K562 (cell line): ENCODE data around the gene PYDC1. TPM values are rescaled to one million over a fixed set of nuclear protein-coding genes. Genes with fewer than 3 reads are reported as not detected.
A peak's percentile ranks its signal among the peaks of the same experiment; 100 is the strongest.

Source experiments
- ATF1 ChIP-seq, 2 experiments: fragments of 450-650 bp in 1 of 2; IDR thresholded peaks; 2 replicates each; pipeline ENCODE4 v1.6.1; 2016; ENCODE audit warnings: missing compliant biosample characterization in 1 of 2, missing genetic modification characterization in 1 of 2
- CEBPG ChIP-seq, 3 experiments: fragments of 200-800 bp in 1 of 3; sonication (Bioruptor generic) in 1 of 3; sonication (generic) in 1 of 3; formaldehyde crosslinking in 1 of 3; IDR thresholded peaks in 2 of 3; conservative IDR thresholded peaks in 1 of 3; 2 replicates each; pipeline versions ENCODE4 v1.6.1 to v1.8.0; 2016 to 2022; ENCODE audit warnings: missing compliant biosample characterization in 2 of 3, missing genetic modification characterization in 2 of 3, mild to moderate bottlenecking in 1 of 3, missing genetic modification reagents in 1 of 3
- FOXA1 ChIP-seq: fragments of 450-650 bp; IDR thresholded peaks from 2 replicates; pipeline ENCODE4 v1.6.1; 2016; ENCODE audit warnings: mild to moderate bottlenecking, borderline replicate concordance
- FOXK1 ChIP-seq: sonication (generic); formaldehyde crosslinking; IDR thresholded peaks from 2 replicates; pipeline ENCODE4 v1.8.0; 2022; ENCODE audit warnings: missing genetic modification reagents, mild to moderate bottlenecking, borderline replicate concordance
- HNRNPH1 ChIP-seq: fragments of 200-400 bp; formaldehyde crosslinking; optimal IDR thresholded peaks from 2 replicates; pipeline ENCODE3; 2017; ENCODE audit warnings: low read depth, mild to moderate bottlenecking, low read length, moderate library complexity
- HNRNPLL ChIP-seq: fragments of 200-400 bp; formaldehyde crosslinking; IDR thresholded peaks from 2 replicates; pipeline ENCODE4 v1.6.1; 2017; ENCODE audit warnings: low read length, low read depth, mild to moderate bottlenecking; ENCODE audit not compliant: poor library complexity, severe bottlenecking
- MCM5 ChIP-seq: fragments of 450-650 bp; IDR thresholded peaks from 2 replicates; pipeline ENCODE4 v1.6.1; 2016; ENCODE audit warnings: low read depth
- NR2C1 ChIP-seq, 2 experiments: fragments of 450-650 bp; IDR thresholded peaks; 2 replicates each; pipeline ENCODE4 v1.6.1; 2017; ENCODE audit warnings: mild to moderate bottlenecking in 2 of 2, antibody characterized with exemption in 1 of 2, inconsistent platforms in 1 of 2, missing compliant biosample characterization in 1 of 2, missing genetic modification characterization in 1 of 2
- SOX6 ChIP-seq: fragments of 450-650 bp; IDR thresholded peaks from 2 replicates; pipeline ENCODE4 v1.6.1; 2014; ENCODE audit warnings: mild to moderate bottlenecking
- SRF ChIP-seq, 2 experiments: fragments of 250-450, 450-650 bp in 1 of 2; sonication (Bioruptor Pico) in 1 of 2; sonication (generic) in 1 of 2; formaldehyde crosslinking; IDR thresholded peaks; 2 replicates each; pipeline versions ENCODE4 v1.5.0 to v1.5.1; 2020 to 2022; ENCODE audit warnings: mild to moderate bottlenecking in 1 of 2, missing genetic modification reagents in 1 of 2
- TEAD2 ChIP-seq: fragments of 450-650 bp; IDR thresholded peaks from 2 replicates; pipeline ENCODE4 v1.6.1; 2016; ENCODE audit warnings: missing genetic modification characterization, control low read depth, missing compliant biosample characterization
- ZNF121 ChIP-seq: sonication (generic); formaldehyde crosslinking; conservative IDR thresholded peaks from 2 replicates; pipeline ENCODE4 v1.8.0; 2022; ENCODE audit warnings: missing genetic modification reagents
- ZNF644 ChIP-seq: fragments of 200-800 bp; sonication (Bioruptor generic); IDR thresholded peaks from 2 replicates; pipeline ENCODE4 v1.6.1; 2016; ENCODE audit warnings: low read depth, missing genetic modification characterization, missing compliant biosample characterization
- polyA plus RNA-seq, 8 experiments: library from polyadenylated mRNA; depleted of rRNA in 4 of 8; stranded (reverse) in 5 of 8; unstranded in 3 of 8; fragments of >200 nt; fragmentation: Nextera tagmentation in 2 of 8; fragmentation: Illumina TruSeq in 1 of 8; extraction: Ambion mirVana in 2 of 8; extraction: Trizol in 1 of 8; gene quantifications; 2 replicates each; pipeline versions ENCODE4 v1.2.1 to v1.2.3, GENCODE V29; 2011 to 2014; ENCODE audit warnings: inconsistent platforms in 1 of 8, missing spikeins in 1 of 8
- total RNA-seq, 7 experiments: library from RNA; depleted of rRNA in 6 of 7; stranded (reverse); fragments of >200 nt in 6 of 7; fragmentation: Illumina TruSeq in 2 of 7; extraction: Trizol in 2 of 7; gene quantifications; 2 replicates each; pipeline versions ENCODE4 v1.2.1 to v1.2.3, GENCODE V29; 2011 to 2021; ENCODE audit warnings: low replicate concordance in 1 of 7
- TF ChIP-seq, protein P1 (sequence below): fragments of 150-350 bp; conservative IDR thresholded peaks from 2 replicates; pipeline ENCODE4 v1.6.1; 2014; ENCODE audit warnings: low read length
- TF ChIP-seq, protein P2 (sequence below): fragments of 450-650 bp; formaldehyde crosslinking; IDR thresholded peaks from 2 replicates; pipeline ENCODE4 v1.4.0; 2022; ENCODE audit warnings: missing genetic modification characterization
- TF ChIP-seq, protein P3 (sequence below): fragments of 450-650 bp; formaldehyde crosslinking; IDR thresholded peaks from 2 replicates; pipeline ENCODE4 v1.4.0; 2020; ENCODE audit warnings: mild to moderate bottlenecking, moderate library complexity
- TF ChIP-seq, protein P4 (sequence below): fragments of 250-450 bp; sonication (Bioruptor Pico); IDR thresholded peaks from 2 replicates; pipeline ENCODE4 v1.8.0; 2021; ENCODE audit warnings: mild to moderate bottlenecking, moderate library complexity

Gene PYDC1
- total and polyA plus RNA-seq, 9 of the 15 experiments (the other 6 are each of a cell fraction or from before 2014, with no cell fraction given) = not detected

DNA sequence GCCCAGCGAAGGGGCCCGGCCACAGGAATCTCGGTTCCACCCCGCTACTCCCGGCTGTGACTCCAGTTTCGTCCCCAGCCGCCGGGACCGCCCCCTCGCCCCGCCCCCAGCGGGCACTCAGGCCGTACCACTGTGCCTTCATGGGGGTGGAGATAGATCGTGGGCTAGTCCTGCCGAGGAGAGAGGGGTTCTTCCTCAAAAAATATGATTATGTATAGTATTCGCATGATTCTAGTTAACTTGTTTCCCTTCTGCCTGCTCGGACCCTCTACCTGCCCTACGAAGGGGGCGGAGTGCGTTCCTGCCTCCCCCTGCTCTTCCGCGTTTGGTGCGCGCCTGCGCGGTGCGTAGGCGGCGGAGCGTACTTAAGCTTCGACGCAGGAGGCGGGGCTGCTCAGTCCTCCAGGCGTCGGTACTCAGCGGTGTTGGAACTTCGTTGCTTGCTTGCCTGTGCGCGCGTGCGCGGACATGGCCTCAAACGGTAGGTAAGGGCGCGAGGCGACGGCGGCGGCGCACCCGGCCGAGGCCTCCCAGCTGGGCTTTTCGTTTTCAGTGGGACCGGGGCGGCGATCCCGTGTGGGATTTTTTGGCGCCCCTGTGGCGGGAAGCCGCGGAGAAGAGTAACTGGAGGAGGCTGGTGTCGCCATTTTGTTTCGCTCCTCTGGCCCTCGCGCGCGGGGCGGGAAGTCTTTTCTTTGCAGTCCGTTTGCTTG, 37.0 kb downstream of the PYDC1 start, which contains the start of gene FUS (continued):
- TF ChIP-seq, protein P1, sequence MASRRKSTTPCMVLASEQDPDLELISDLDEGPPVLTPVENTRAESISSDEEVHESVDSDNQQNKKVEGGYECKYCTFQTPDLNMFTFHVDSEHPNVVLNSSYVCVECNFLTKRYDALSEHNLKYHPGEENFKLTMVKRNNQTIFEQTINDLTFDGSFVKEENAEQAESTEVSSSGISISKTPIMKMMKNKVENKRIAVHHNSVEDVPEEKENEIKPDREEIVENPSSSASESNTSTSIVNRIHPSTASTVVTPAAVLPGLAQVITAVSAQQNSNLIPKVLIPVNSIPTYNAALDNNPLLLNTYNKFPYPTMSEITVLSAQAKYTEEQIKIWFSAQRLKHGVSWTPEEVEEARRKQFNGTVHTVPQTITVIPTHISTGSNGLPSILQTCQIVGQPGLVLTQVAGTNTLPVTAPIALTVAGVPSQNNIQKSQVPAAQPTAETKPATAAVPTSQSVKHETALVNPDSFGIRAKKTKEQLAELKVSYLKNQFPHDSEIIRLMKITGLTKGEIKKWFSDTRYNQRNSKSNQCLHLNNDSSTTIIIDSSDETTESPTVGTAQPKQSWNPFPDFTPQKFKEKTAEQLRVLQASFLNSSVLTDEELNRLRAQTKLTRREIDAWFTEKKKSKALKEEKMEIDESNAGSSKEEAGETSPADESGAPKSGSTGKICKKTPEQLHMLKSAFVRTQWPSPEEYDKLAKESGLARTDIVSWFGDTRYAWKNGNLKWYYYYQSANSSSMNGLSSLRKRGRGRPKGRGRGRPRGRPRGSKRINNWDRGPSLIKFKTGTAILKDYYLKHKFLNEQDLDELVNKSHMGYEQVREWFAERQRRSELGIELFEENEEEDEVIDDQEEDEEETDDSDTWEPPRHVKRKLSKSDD = no peak
- TF ChIP-seq FOXA1 (no peak), SRF (CRISPR knock-in tag; IDR thresholded peaks at IDR 0.05) (peak in 1 of 2 experiments; percentile 64; a peak in 2 of 4 replicates), ATF1 (CRISPR knock-in tag; IDR thresholded peaks at IDR 0.05) (0 out of 2 replicates have a peak, but pooled peaks have one; percentile 12), ATF1 (tag; IDR thresholded peaks at IDR 0.05) (peak; percentile 90), ZNF121 (no peak), HNRNPH1 (no peak), FOXK1 (CRISPR knock-in tag) (peak; percentile 96), CEBPG (CRISPR knock-in tag; IDR thresholded peaks at IDR 0.05) (no peak), CEBPG (tag; conservative IDR thresholded peaks at IDR 0.05 in 1 of 2, IDR thresholded peaks at IDR 0.05 in 1 of 2) (no peak), ZNF644 (tag) (peak; percentile 70; the same call in 1 of the 2 replicates), HNRNPLL (peak; percentile 93), MCM5 (no peak), NR2C1 (IDR thresholded peaks at IDR 0.05) (no peak), NR2C1 (tag; IDR thresholded peaks at IDR 0.05) (no peak), SOX6 (peak; percentile 53), TEAD2 (tag) (no peak)
- TF ChIP-seq, protein P2, sequence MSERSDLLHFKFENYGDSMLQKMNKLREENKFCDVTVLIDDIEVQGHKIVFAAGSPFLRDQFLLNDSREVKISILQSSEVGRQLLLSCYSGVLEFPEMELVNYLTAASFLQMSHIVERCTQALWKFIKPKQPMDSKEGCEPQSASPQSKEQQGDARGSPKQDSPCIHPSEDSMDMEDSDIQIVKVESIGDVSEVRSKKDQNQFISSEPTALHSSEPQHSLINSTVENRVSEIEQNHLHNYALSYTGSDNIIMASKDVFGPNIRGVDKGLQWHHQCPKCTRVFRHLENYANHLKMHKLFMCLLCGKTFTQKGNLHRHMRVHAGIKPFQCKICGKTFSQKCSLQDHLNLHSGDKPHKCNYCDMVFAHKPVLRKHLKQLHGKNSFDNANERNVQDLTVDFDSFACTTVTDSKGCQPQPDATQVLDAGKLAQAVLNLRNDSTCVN = no peak; the same call in none of the 2 replicates
- TF ChIP-seq, protein P3, sequence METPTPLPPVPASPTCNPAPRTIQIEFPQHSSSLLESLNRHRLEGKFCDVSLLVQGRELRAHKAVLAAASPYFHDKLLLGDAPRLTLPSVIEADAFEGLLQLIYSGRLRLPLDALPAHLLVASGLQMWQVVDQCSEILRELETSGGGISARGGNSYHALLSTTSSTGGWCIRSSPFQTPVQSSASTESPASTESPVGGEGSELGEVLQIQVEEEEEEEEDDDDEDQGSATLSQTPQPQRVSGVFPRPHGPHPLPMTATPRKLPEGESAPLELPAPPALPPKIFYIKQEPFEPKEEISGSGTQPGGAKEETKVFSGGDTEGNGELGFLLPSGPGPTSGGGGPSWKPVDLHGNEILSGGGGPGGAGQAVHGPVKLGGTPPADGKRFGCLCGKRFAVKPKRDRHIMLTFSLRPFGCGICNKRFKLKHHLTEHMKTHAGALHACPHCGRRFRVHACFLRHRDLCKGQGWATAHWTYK (CRISPR knock-in tag) = peak; percentile 74; the same call in 1 of the 2 replicates
- TF ChIP-seq, protein P4, sequence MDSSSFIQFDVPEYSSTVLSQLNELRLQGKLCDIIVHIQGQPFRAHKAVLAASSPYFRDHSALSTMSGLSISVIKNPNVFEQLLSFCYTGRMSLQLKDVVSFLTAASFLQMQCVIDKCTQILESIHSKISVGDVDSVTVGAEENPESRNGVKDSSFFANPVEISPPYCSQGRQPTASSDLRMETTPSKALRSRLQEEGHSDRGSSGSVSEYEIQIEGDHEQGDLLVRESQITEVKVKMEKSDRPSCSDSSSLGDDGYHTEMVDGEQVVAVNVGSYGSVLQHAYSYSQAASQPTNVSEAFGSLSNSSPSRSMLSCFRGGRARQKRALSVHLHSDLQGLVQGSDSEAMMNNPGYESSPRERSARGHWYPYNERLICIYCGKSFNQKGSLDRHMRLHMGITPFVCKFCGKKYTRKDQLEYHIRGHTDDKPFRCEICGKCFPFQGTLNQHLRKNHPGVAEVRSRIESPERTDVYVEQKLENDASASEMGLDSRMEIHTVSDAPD (CRISPR knock-in tag) = no peak
